HG03571 (cell line): Measurements from ENCODE around the gene AGBL1.

Source experiments
- ATAC-seq: cut with Tn5 transposase; IDR thresholded peaks from one replicate; pipeline ENCODE4 v1.9.1; 2021; ENCODE audit not compliant: unreplicated experiment

The AGBL1 gene

GRCh38 chr15:86231864-86232721 is 152.4 kb downstream of the AGBL1 start:
- ATAC-seq, result no peak

- ATAC-seq, result no peak
Measured at GRCh38 chr15:86235667-86236066, 156.0 kb downstream of the AGBL1 start.

- no peak for ATAC-seq
Measured at GRCh38 chr15:86236356-86237110, 156.9 kb downstream of the AGBL1 start.

- no peak for ATAC-seq
Measured at GRCh38 chr15:86237111-86237500, 157.4 kb downstream of the AGBL1 start.

GRCh38 chr15:86247249-86247955 is 167.7 kb downstream of the AGBL1 start:
- no peak for ATAC-seq

GRCh38 chr15:86255247-86255646 is 175.6 kb downstream of the AGBL1 start:
- ATAC-seq, result no peak

GRCh38 chr15:86256628-86257027 is 177.0 kb downstream of the AGBL1 start:
- no peak for ATAC-seq

GRCh38 chr15:86259589-86259988 is 179.9 kb downstream of the AGBL1 start:
- no peak for ATAC-seq

GRCh38 chr15:86263230-86263629 is 183.6 kb downstream of the AGBL1 start:
- no peak for ATAC-seq

- no peak for ATAC-seq
Measured at GRCh38 chr15:86266896-86267484, 187.3 kb downstream of the AGBL1 start.

- ATAC-seq, result no peak
Measured at GRCh38 chr15:86267892-86268291, 188.2 kb downstream of the AGBL1 start.

- ATAC-seq, result no peak
Measured at GRCh38 chr15:86268558-86268957, 188.9 kb downstream of the AGBL1 start.

GRCh38 chr15:86273309-86273708 is 193.6 kb downstream of the AGBL1 start:
- no peak for ATAC-seq

GRCh38 chr15:86275361-86275760 is 195.7 kb downstream of the AGBL1 start:
- ATAC-seq, result no peak

- no peak for ATAC-seq
Measured at GRCh38 chr15:86278586-86278985, 198.9 kb downstream of the AGBL1 start.

GRCh38 chr15:86284635-86285034 is 205.0 kb downstream of the AGBL1 start:
- ATAC-seq, result no peak

- ATAC-seq, result no peak
Measured at GRCh38 chr15:86295511-86295910, 215.8 kb downstream of the AGBL1 start.

- no peak for ATAC-seq
Measured at GRCh38 chr15:86296769-86297168, 217.1 kb downstream of the AGBL1 start.

GRCh38 chr15:86300390-86301125 is 220.9 kb downstream of the AGBL1 start:
- no peak for ATAC-seq

GRCh38 chr15:86311568-86312280 is 232.1 kb downstream of the AGBL1 start:
- ATAC-seq, result no peak
